NK-92 treated with Interleukin-12 subunit alpha and Interleukin-12 subunit beta, amount 100 ng/mL, for 24 hours (cell line): Measurements from ENCODE around the gene FAM149B1.
"Not testable (repeated sequence)": the region's sequence is repeated elsewhere in the genome, so short reads cannot be mapped to it uniquely, and the experiment has no call there.

Experiments used
- DNase-seq: peaks from one replicate; lab custom pipeline; 2025; lab: John Stamatoyannopoulos, UW

FAM149B1 gene

GRCh38 chr10:73233883-73234282, 66.0 kb downstream of the FAM149B1 start:
- DNase-seq = no peak

GRCh38 chr10:73234695-73235094, 66.8 kb downstream of the FAM149B1 start:
- no peak for DNase-seq

- no peak for DNase-seq
Measured at GRCh38 chr10:73238990-73239566, 71.2 kb downstream of the FAM149B1 start.

- DNase-seq = no peak
Measured at GRCh38 chr10:73239908-73240307, 72.0 kb downstream of the FAM149B1 start.

GRCh38 chr10:73244866-73245477, 77.1 kb downstream of the FAM149B1 start:
- DNase-seq = no peak

GRCh38 chr10:73246322-73246645, 78.4 kb downstream of the FAM149B1 start:
- DNase-seq = no peak

- DNase-seq = peak; percentile 92
Measured at GRCh38 chr10:73246646-73247508, 79.0 kb downstream of the FAM149B1 start, which contains the start of gene DNAJC9. DNAJC9 (minus strand) TSS chr10:73247255; CDS start chr10:73247189, 66 bp downstream.

- no peak for DNase-seq
Measured at GRCh38 chr10:73247509-73248258, 79.8 kb downstream of the FAM149B1 start.

- no peak for DNase-seq
Measured at GRCh38 chr10:73248259-73248724, 80.4 kb downstream of the FAM149B1 start.

- DNase-seq = no peak
Measured at GRCh38 chr10:73251683-73252444, 83.9 kb downstream of the FAM149B1 start.

- DNase-seq = peak; percentile 87
Measured at GRCh38 chr10:73252445-73253224, 84.7 kb downstream of the FAM149B1 start, which contains the start of gene MRPS16. MRPS16 (minus strand) TSS chr10:73252644; CDS start chr10:73252482, 162 bp downstream.

- DNase-seq = no peak
Measured at GRCh38 chr10:73253225-73253555, 85.3 kb downstream of the FAM149B1 start.

GRCh38 chr10:73258612-73259011, 90.7 kb downstream of the FAM149B1 start:
- DNase-seq = not testable (repeated sequence)

- no peak for DNase-seq
Measured at GRCh38 chr10:73261362-73261995, 93.6 kb downstream of the FAM149B1 start.

GRCh38 chr10:73262105-73262730, 94.3 kb downstream of the FAM149B1 start:
- no peak for DNase-seq

- no peak for DNase-seq
Measured at GRCh38 chr10:73262880-73263555, 95.1 kb downstream of the FAM149B1 start.

- DNase-seq = no peak
Measured at GRCh38 chr10:73263693-73264347, 95.9 kb downstream of the FAM149B1 start.

- DNase-seq = no peak
Measured at GRCh38 chr10:73264423-73264822, 96.5 kb downstream of the FAM149B1 start.

GRCh38 chr10:73281097-73281496, 113.2 kb downstream of the FAM149B1 start:
- no peak for DNase-seq
